BJ (cell line): ENCODE measurements around the gene HNMT. TPM values are rescaled to one million over a fixed set of nuclear protein-coding genes. Genes with fewer than 3 reads are reported as not detected.

Experiments
- CTCF ChIA-PET: fragments of 350-600 bp; formaldehyde crosslinking; extraction: SDS; loops from one replicate; lab custom pipeline; 2021; ENCODE audit warnings: antibody characterized with exemption, inconsistent platforms; lab: Yijun Ruan, JAX
- POLR2A ChIA-PET: fragments of 300-600 bp; sonication (Branson Sonifier 250); formaldehyde crosslinking; extraction: SDS; loops from one replicate; lab custom pipeline; 2021; ENCODE audit warnings: antibody characterized with exemption; lab: Charles Lee
- DNase-seq: peaks from one replicate; pipeline ENCODE4 v3.0.0-alpha.2; 2011; ENCODE audit warnings: low read depth
- H3K27me3 ChIP-seq: 2 replicates; pipeline ENCODE4 v1.6.0; 2011; ENCODE audit warnings: low read length; ENCODE audit not compliant: control insufficient read depth, insufficient read depth
- H3K36me3 ChIP-seq: 2 replicates; pipeline ENCODE4 v1.5.1; 2011; ENCODE audit warnings: low read length; ENCODE audit not compliant: control insufficient read depth, insufficient read depth
- H3K4me3 ChIP-seq: 2 replicates; pipeline ENCODE4 v1.5.1; 2011; ENCODE audit warnings: low read depth, mild to moderate bottlenecking, control low read depth, low read length
- polyA plus RNA-seq: library from polyadenylated mRNA; depleted of rRNA; stranded (reverse); fragments of >200 nt; gene quantifications from 2 replicates; pipeline ENCODE4 v1.2.3, GENCODE V29; 2011
- TF ChIP-seq, protein P1 (sequence below): IDR thresholded peaks from 2 replicates; pipeline ENCODE4 v1.5.1; 2011; ENCODE audit warnings: low read depth, mild to moderate bottlenecking, control low read depth, inconsistent platforms, low read length, moderate library complexity; ENCODE audit not compliant: insufficient read depth

HNMT gene
- polyA plus RNA-seq, 1 experiment = 7.7 TPM

DNA sequence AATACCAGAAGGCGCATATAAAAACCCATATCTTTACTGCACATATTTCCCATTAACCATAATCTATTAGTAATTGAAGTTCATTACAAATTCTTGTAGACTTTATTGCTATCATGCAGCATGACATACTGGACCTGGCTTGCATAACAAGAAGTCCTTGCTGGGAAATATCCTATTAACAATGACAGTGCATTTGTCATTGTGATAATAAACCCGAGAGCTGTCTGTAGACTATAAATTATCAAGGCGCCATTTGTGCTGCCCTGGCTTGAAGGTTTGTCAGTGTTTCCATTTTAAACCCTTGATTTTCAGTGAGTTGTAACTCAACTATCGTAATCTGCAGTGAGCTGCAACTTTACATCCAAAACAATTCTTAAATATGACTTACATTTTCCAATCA, 59.0 kb downstream of the HNMT start:
- Histone ChIP-seq H3K36me3 (no peaks in the 10 kb centered on the region), H3K4me3 (no peak overlapping the region), H3K27me3 (no peaks in the 10 kb centered on the region)
- no peak for DNase-seq
- ChIA-PET CTCF (no interaction called here), POLR2A (no interaction called here)
- TF ChIP-seq, protein P1, sequence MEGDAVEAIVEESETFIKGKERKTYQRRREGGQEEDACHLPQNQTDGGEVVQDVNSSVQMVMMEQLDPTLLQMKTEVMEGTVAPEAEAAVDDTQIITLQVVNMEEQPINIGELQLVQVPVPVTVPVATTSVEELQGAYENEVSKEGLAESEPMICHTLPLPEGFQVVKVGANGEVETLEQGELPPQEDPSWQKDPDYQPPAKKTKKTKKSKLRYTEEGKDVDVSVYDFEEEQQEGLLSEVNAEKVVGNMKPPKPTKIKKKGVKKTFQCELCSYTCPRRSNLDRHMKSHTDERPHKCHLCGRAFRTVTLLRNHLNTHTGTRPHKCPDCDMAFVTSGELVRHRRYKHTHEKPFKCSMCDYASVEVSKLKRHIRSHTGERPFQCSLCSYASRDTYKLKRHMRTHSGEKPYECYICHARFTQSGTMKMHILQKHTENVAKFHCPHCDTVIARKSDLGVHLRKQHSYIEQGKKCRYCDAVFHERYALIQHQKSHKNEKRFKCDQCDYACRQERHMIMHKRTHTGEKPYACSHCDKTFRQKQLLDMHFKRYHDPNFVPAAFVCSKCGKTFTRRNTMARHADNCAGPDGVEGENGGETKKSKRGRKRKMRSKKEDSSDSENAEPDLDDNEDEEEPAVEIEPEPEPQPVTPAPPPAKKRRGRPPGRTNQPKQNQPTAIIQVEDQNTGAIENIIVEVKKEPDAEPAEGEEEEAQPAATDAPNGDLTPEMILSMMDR = no peak

DNA sequence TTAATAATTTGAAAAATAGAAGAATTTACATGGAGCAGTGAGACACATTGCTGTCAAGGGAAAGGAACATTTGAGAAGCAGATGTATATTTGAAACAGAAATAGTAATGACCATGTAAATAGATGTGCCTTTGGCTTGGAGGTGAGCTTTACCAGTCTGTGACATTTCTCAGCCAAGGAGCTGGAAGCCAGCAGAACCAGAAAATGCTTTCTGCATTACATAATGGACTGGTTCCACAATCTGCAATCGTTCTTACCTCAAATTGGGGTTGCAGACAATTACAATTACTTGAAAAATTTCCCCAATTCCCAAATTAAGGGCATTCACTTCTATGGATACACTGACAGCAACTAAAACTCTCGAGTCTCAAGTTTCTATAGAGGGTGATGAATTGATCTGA, 59.7 kb downstream of the HNMT start:
- POLR2A ChIA-PET = no interaction called here
- no peak overlapping the region for H3K4me3 ChIP-seq
- no peaks in the 10 kb centered on the region for H3K36me3 ChIP-seq
- no peaks in the 10 kb centered on the region for H3K27me3 ChIP-seq
- CTCF ChIA-PET = interaction anchor here (1.1 kb wide), 1 partner anchor 13 kb away, joined by 4 read pairs; no protein-coding TSS in a partner anchor
- TF ChIP-seq, protein P1 = no peak
- no peak for DNase-seq

DNA sequence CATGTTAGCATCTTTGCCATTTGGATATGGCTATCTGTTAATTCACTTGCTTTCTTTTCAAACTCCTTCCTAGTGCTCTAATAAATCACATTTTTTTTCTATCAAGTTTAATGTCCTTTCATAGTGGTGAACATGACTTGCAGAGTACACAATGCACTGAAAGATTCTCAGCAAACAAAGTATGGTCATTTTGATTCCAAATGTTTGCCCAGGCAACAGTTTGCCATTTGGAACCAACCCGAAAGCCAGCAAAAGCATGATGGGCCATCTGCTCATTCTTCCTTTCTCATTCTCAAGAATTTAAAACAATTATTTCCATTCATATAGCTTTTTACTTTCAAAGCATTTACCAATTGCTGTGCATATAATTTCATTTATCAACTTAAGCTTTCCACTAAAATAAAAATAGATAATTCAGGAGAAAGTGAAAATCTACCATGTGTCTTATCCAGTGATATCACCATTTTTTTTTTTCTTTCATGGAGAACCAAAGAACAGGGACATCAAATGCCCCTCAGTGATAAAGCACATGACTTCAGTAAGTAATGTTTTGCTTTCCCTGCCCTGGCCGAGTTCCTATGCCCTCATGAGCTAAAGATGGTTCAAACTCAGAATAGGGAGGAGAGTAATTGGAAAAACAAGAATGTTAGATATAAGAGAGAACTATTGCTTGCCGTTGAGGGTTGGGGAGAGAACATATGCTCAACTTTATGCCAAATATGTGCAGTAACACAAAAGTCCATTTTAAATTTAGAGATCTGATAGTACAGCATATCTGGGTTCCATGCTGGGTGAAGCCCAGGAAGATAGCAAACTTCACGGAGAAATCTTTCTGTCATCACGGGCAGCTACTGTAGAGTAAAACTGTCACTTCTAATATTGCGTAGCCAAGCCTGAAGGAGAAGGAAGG, 62.1 kb downstream of the HNMT start:
- no peaks in the 10 kb centered on the region for H3K36me3 ChIP-seq
- TF ChIP-seq, protein P1 = no peak
- no peak overlapping the region for H3K4me3 ChIP-seq
- DNase-seq = no peak
- H3K27me3 ChIP-seq = no peaks in the 10 kb centered on the region
- POLR2A ChIA-PET = no interaction called here
- CTCF ChIA-PET = no interaction called here

DNA sequence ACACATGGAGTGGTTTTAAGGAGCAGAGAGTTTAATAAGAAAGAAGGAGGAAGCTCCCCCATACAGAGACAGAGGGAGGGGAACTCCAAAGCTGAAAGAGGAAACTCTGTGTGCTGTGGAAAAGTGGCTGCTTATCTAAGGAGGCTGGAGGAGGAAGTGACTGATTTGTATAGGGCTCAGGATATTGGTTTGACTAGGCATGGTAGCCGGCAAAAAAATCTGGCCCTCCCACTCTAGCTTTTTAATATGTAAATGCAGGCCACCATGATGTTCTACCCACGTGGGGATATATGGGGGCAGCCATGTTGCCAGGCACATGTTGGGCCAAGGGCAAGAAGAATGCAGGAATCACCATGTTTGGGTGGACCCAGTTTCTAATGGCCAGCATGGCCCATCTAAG, 64.3 kb downstream of the HNMT start:
- TF ChIP-seq, protein P1 = no peak
- CTCF ChIA-PET = interaction anchor here (1.5 kb wide), 1 partner anchor 10 kb away, joined by 4 read pairs; no protein-coding TSS in a partner anchor
- Histone ChIP-seq H3K36me3 (no peaks in the 10 kb centered on the region), H3K27me3 (no peaks in the 10 kb centered on the region), H3K4me3 (no peak overlapping the region)
- DNase-seq = no peak
- POLR2A ChIA-PET = no interaction called here

DNA sequence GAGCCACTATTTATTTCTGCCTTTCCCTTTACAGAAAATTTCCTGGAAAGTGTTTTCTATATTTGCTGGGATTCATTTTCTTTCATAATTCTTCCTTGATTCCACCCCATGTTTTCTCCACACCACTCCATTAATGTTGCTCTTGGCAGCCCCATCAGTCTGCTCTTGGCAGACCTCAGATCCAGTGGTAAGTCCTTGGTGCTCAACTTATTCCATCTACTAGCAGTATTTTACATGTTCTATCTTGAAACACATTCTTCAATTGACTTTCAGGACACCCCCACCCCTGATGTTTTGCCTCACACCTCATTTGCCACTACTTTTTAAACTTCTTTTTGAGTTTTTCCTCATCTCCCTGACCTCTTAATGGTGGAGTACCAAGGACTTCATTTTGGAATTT, 65.0 kb downstream of the HNMT start:
- ChIA-PET POLR2A (no interaction called here), CTCF (interaction anchor here (1.5 kb wide), 1 partner anchor 9 kb away, joined by 4 read pairs; no protein-coding TSS in a partner anchor)
- H3K27me3 ChIP-seq = no peaks in the 10 kb centered on the region
- H3K4me3 ChIP-seq = no peak overlapping the region
- DNase-seq = no peak
- TF ChIP-seq, protein P1 = no peak
- no peaks in the 10 kb centered on the region for H3K36me3 ChIP-seq
